Measurements from ENCODE around the gene INPP5D. TPM values are rescaled to one million over a fixed set of nuclear protein-coding genes. Genes with fewer than 3 reads are reported as not detected.

The INPP5D gene
- total RNA-seq, 1 experiment from 2014 or later: 0.74 TPM

DNA sequence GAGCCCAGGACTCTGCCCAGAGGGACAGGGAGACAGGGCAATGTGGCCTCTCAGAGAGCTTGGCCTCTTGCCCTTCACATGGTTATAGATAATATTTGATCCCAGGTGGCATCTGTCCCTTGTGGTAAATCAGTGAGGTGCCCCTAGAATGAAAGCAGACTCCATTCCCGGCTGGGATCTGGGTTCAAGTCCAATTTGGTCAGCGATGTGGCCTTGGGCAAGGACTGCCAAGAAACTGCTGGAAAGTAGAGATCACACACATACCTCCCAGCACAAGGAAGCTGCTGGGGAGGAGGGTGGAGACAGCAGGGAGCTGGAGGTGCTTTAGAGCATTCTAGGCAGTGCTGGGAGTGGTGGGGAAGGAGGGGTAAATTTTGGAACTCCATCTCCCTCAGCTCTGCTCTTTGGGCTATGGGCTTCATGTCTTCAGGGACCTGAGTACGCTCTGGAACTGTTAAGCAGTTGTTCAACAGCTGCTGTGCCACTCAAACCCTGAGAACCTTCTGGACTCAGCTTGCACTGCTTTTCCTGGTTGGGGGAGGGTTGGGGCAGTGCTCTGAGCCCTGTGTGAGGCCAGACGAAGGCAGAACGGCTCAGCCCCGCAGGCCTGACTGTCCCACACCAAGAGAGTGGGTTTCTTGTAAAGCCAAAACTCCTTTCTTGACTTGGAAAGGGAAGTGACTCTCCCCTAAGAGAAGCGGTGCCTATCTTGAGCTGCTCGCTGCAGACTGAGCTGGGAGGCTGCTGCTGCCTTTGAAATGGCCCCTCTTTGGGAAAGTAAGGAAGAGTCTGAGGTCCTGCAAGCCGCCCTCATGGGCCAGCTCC, 23.0 kb downstream of the INPP5D start:
- no peaks in the 10 kb centered on the region for H3K36me3 ChIP-seq (ENCODE audit: low read depth)
- H3F3A ChIP-seq (ENCODE audit: insufficient read depth, low read depth): no peaks in the 10 kb centered on the region; the same call in 1 of the 2 replicates
- DNase-seq: no peak
- H3K27me3 ChIP-seq (ENCODE audit: insufficient read depth, low read depth): no peaks in the 10 kb centered on the region
- H2AFZ ChIP-seq: no peak overlapping the region
- no peak overlapping the region for H3K4me3 ChIP-seq
- ChIA-PET POLR2A (ENCODE audit: unreplicated experiment) (interaction anchor here (0.6 kb wide), 1 partner anchor 69 kb away, joined by 12 read pairs; no protein-coding TSS in a partner anchor), CTCF (no interaction called here)
- H3K27ac ChIP-seq: no peak overlapping the region
- no peaks in the 10 kb centered on the region for H3K9me2 ChIP-seq (ENCODE audit: insufficient read depth)
- no peaks in the 10 kb centered on the region for H4K20me1 ChIP-seq (ENCODE audit: insufficient read depth)
- BruUV-seq (replicated peaks): no TSS peak
- TF ChIP-seq CTCF (conservative IDR thresholded peaks at IDR 0.05) (no peak), EZH2 (IDR thresholded peaks at IDR 0.05; ENCODE audit: low read depth) (no peak)
- intact Hi-C loops (cut with micrococcal nuclease; ENCODE audit: unreplicated experiment): no loop called here
- H3K4me2 ChIP-seq: no peak overlapping the region
- H3K79me2 ChIP-seq (ENCODE audit: low read depth): no peaks in the 10 kb centered on the region
- no peaks in the 10 kb centered on the region for H3K9me3 ChIP-seq (ENCODE audit: insufficient read depth, low read depth)
- H3K4me1 ChIP-seq (replicated peaks; ENCODE audit: insufficient read depth): no peaks in the 10 kb centered on the region

DNA sequence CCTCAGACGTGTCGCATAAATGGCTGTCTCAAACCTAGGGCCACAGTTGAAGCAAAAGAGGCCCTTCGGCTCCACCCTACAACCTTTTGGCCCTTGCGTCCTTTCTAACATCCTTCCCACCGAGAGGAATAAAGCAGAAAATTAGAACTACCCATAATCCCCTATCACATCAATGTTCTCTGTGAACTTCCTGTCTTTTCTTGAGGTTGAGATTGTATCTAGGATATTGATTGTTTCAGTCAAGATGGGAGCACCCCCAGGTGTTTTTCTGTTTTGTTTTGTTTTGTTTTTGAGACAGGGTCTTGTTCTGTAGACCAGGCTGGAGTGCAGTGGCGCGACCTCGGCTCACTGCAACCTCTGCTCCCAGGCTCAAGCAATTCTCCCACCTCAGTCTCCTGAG, 23.6 kb downstream of the INPP5D start:
- Histone ChIP-seq H3K4me3 (no peak overlapping the region), H3K4me2 (no peak overlapping the region), H3K36me3 (ENCODE audit: low read depth) (no peaks in the 10 kb centered on the region), H2AFZ (no peak overlapping the region), H3K27ac (no peak overlapping the region), H3F3A (ENCODE audit: insufficient read depth, low read depth) (no peaks in the 10 kb centered on the region; the same call in 1 of the 2 replicates), H3K79me2 (ENCODE audit: low read depth) (no peaks in the 10 kb centered on the region), H3K27me3 (ENCODE audit: insufficient read depth, low read depth) (no peaks in the 10 kb centered on the region), H4K20me1 (ENCODE audit: insufficient read depth) (no peaks in the 10 kb centered on the region), H3K4me1 (replicated peaks; ENCODE audit: insufficient read depth) (no peaks in the 10 kb centered on the region), H3K9me2 (ENCODE audit: insufficient read depth) (no peaks in the 10 kb centered on the region), H3K9me3 (ENCODE audit: insufficient read depth, low read depth) (no peaks in the 10 kb centered on the region)
- intact Hi-C loops (cut with micrococcal nuclease; ENCODE audit: unreplicated experiment): no loop called here
- ChIA-PET CTCF (no interaction called here), POLR2A (ENCODE audit: unreplicated experiment) (interaction anchor here (0.6 kb wide), 1 partner anchor 69 kb away, joined by 12 read pairs; no protein-coding TSS in a partner anchor)
- no TSS peak for BruUV-seq (replicated peaks)
- no peak for DNase-seq
- TF ChIP-seq EZH2 (IDR thresholded peaks at IDR 0.05; ENCODE audit: low read depth) (no peak), CTCF (conservative IDR thresholded peaks at IDR 0.05) (no peak)

GRCh38 chr2:233084488-233084887, 24.3 kb downstream of the INPP5D start:
- CTCF ChIA-PET: interaction anchor here (0.6 kb wide), 1 partner anchor 102 kb away, joined by 3 read pairs; no protein-coding TSS in a partner anchor
- H4K20me1 ChIP-seq (ENCODE audit: insufficient read depth): no peaks in the 10 kb centered on the region
- BruUV-seq (replicated peaks): no TSS peak
- POLR2A ChIA-PET (ENCODE audit: unreplicated experiment): interaction anchor here (0.5 kb wide), 1 partner anchor 88 kb away, joined by 23 read pairs; no protein-coding TSS in a partner anchor
- TF ChIP-seq EZH2 (IDR thresholded peaks at IDR 0.05; ENCODE audit: low read depth): no peak
- TF ChIP-seq CTCF (conservative IDR thresholded peaks at IDR 0.05): no peak
- H3K4me3 ChIP-seq: no peak overlapping the region
- no peaks in the 10 kb centered on the region; the same call in 1 of the 2 replicates for H3F3A ChIP-seq (ENCODE audit: insufficient read depth, low read depth)
- H3K36me3 ChIP-seq (ENCODE audit: low read depth): no peaks in the 10 kb centered on the region
- H3K27ac ChIP-seq: no peak overlapping the region
- DNase-seq: no peak
- no peaks in the 10 kb centered on the region for H3K9me2 ChIP-seq (ENCODE audit: insufficient read depth)
- H3K4me2 ChIP-seq: no peak overlapping the region
- no peaks in the 10 kb centered on the region for H3K27me3 ChIP-seq (ENCODE audit: insufficient read depth, low read depth)
- H3K4me1 ChIP-seq (replicated peaks; ENCODE audit: insufficient read depth): no peaks in the 10 kb centered on the region
- intact Hi-C loops (cut with micrococcal nuclease; ENCODE audit: unreplicated experiment): no loop called here
- H3K9me3 ChIP-seq (ENCODE audit: insufficient read depth, low read depth): no peaks in the 10 kb centered on the region
- no peaks in the 10 kb centered on the region for H3K79me2 ChIP-seq (ENCODE audit: low read depth)
- no peak overlapping the region for H2AFZ ChIP-seq

All from PC-9 (cell line).